ENCODE data around the gene WNT10A.

Gene WNT10A

GRCh38 chr2:218858671-218859555 is 21.7 kb upstream of the WNT10A start:
- no peak overlapping the region for H3K9ac ChIP-seq (ENCODE audit: low read length)
- H3K27me3 ChIP-seq (ENCODE audit: control insufficient read depth in 1 of 2, insufficient read depth in 2 of 2, low read length in 2 of 2): peaks cover 48 to 81% of the 10 kb centered on the region in 2 donors
- no peaks in the 10 kb centered on the region for H3K9me3 ChIP-seq (ENCODE audit: low read length)
- H3K27ac ChIP-seq (ENCODE audit: low read depth, low read length): no peak overlapping the region
- no peak overlapping the region for H3K4me3 ChIP-seq (ENCODE audit: low read depth in 1 of 2, low read length in 2 of 2)
- no peaks in the 10 kb centered on the region for H3K36me3 ChIP-seq (ENCODE audit: insufficient read depth, low read length)
- peaks cover 14% of the 10 kb centered on the region for H3K4me1 ChIP-seq (ENCODE audit: insufficient read depth, low read length)

DNA sequence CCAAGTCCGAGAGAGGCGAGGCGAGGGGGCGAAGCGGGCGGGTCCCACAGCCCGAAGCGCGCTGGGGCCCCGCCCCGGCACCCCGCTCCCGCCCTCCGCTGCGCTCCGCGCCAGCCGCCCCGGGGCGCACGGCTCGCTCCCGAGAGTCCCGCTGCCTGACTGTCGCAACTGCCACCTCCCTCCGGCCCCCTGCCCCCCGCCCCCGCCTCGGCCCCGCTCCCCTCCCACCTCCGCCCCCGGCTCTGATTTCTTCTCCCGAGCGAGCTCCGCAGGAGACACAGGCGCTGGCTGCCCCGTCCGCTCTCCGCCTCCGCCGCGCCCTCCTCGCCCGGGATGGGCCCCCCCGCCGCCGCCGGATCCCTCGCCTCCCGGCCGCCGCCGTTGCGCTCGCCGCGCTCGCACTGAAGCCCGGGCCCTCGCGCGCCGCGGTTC is 21.1 kb upstream of the WNT10A start, which contains the start of gene WNT6:
Gene WNT6 (plus strand): TSS at position 250 of the 432 bp plus-strand sequence. CDS start 233 bp downstream, outside the sequence.
- Histone ChIP-seq H3K36me3 (ENCODE audit: insufficient read depth, low read length) (no peaks in the 10 kb centered on the region), H3K27me3 (ENCODE audit: control insufficient read depth in 1 of 2, insufficient read depth in 2 of 2, low read length in 2 of 2) (peaks cover 50 to 81% of the 10 kb centered on the region in 2 donors), H3K4me3 (ENCODE audit: low read depth in 1 of 2, low read length in 2 of 2) (peak within 1 kb of the TSS in 1 of 2 donors; percentile 50), H3K27ac (ENCODE audit: low read depth, low read length) (no peak within 1 kb of the TSS), H3K9me3 (ENCODE audit: low read length) (no peaks in the 10 kb centered on the region), H3K4me1 (ENCODE audit: insufficient read depth, low read length) (peaks cover 14% of the 10 kb centered on the region), H3K9ac (ENCODE audit: low read length) (no peak within 1 kb of the TSS)

GRCh38 chr2:218859988-218860831 is 20.4 kb upstream of the WNT10A start:
- H3K27ac ChIP-seq (ENCODE audit: low read depth, low read length): no peak overlapping the region
- H3K9me3 ChIP-seq (ENCODE audit: low read length): no peaks in the 10 kb centered on the region
- peak overlapping the region in 1 of 2 donors; percentile 50 for H3K4me3 ChIP-seq (ENCODE audit: low read depth in 1 of 2, low read length in 2 of 2)
- H3K9ac ChIP-seq (ENCODE audit: low read length): no peak overlapping the region
- H3K27me3 ChIP-seq (ENCODE audit: control insufficient read depth in 1 of 2, insufficient read depth in 2 of 2, low read length in 2 of 2): peaks cover 50 to 83% of the 10 kb centered on the region in 2 donors
- peaks cover 14% of the 10 kb centered on the region for H3K4me1 ChIP-seq (ENCODE audit: insufficient read depth, low read length)
- no peaks in the 10 kb centered on the region for H3K36me3 ChIP-seq (ENCODE audit: insufficient read depth, low read length)

- H3K27me3 ChIP-seq (ENCODE audit: control insufficient read depth in 1 of 2, insufficient read depth in 2 of 2, low read length in 2 of 2): peaks cover 50 to 79% of the 10 kb centered on the region in 2 donors
- no peak overlapping the region for H3K27ac ChIP-seq (ENCODE audit: low read depth, low read length)
- no peak overlapping the region for H3K9ac ChIP-seq (ENCODE audit: low read length)
- H3K4me3 ChIP-seq (ENCODE audit: low read depth in 1 of 2, low read length in 2 of 2): no peak overlapping the region
- H3K4me1 ChIP-seq (ENCODE audit: insufficient read depth, low read length): peaks cover 14% of the 10 kb centered on the region
- H3K9me3 ChIP-seq (ENCODE audit: low read length): no peaks in the 10 kb centered on the region
- H3K36me3 ChIP-seq (ENCODE audit: insufficient read depth, low read length): no peaks in the 10 kb centered on the region
These were observed 19.7 kb upstream of the WNT10A start for GRCh38 chr2:218860950-218861381.

DNA sequence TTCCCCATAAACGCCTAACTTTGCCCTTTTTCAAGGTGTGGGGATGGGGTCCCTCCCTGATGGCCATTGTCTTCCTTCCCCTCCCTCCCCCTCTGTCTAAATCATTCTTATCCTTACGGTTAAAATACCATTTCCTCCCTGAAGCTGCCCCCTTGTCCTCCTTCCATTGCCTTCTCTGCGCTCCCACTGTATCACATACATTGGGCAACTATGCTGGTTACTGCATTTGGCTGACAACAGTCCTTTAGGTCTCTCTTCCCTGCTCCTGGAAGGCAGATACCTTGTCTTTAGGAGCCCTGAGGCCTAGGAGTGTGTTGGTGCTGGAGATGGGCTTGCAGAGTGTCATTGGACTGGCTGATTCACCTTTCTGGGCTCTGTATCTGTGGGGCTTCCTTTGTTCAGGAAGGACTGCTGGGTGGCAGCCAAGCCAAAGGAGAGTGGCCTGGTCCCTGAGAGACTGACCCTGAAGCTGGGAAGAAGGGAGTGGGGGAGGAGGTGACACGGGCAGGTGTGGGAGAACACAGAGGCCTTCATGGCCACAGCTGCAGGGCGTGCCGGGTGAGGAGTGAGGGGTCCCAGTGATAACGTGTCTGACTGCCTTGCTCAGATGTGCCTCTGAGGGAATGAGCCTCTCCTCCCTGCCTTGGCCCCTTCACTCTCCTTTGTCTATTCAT is 18.9 kb upstream of the WNT10A start:
- no peak overlapping the region for H3K27ac ChIP-seq (ENCODE audit: low read depth, low read length)
- H3K4me1 ChIP-seq (ENCODE audit: insufficient read depth, low read length): peaks cover 14% of the 10 kb centered on the region
- H3K27me3 ChIP-seq (ENCODE audit: control insufficient read depth in 1 of 2, insufficient read depth in 2 of 2, low read length in 2 of 2): peaks cover 50 to 71% of the 10 kb centered on the region in 2 donors
- no peak overlapping the region for H3K9ac ChIP-seq (ENCODE audit: low read length)
- no peak overlapping the region for H3K4me3 ChIP-seq (ENCODE audit: low read depth in 1 of 2, low read length in 2 of 2)
- no peaks in the 10 kb centered on the region for H3K36me3 ChIP-seq (ENCODE audit: insufficient read depth, low read length)
- H3K9me3 ChIP-seq (ENCODE audit: low read length): no peaks in the 10 kb centered on the region

GRCh38 chr2:218863021-218863520 is 17.6 kb upstream of the WNT10A start:
- no peak overlapping the region for H3K4me3 ChIP-seq (ENCODE audit: low read depth in 1 of 2, low read length in 2 of 2)
- H3K4me1 ChIP-seq (ENCODE audit: insufficient read depth, low read length): peaks cover 14% of the 10 kb centered on the region
- no peaks in the 10 kb centered on the region for H3K9me3 ChIP-seq (ENCODE audit: low read length)
- H3K36me3 ChIP-seq (ENCODE audit: insufficient read depth, low read length): no peaks in the 10 kb centered on the region
- no peak overlapping the region for H3K9ac ChIP-seq (ENCODE audit: low read length)
- peaks cover 42 to 72% of the 10 kb centered on the region in 2 donors for H3K27me3 ChIP-seq (ENCODE audit: control insufficient read depth in 1 of 2, insufficient read depth in 2 of 2, low read length in 2 of 2)
- no peak overlapping the region for H3K27ac ChIP-seq (ENCODE audit: low read depth, low read length)

DNA sequence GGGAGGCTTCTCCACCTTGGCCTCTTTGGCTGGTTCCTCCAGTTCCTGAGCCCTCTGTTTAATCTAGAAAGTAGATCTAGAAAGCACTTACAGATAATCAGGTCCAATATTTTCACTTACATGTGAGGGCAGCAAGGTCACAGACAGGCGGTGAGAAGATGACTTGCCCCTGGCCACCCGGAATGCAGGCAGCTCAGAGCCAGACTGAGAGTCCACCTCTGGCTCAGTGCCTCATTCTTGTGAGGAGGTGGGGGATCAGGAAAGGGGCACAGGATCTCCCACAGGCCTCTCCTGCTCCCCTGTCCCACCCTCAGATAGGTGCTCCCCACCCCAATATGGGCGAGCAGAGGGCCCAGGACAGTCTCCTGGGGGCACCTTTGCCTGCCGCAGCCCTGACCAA is 15.3 kb upstream of the WNT10A start:
- no peak overlapping the region for H3K4me3 ChIP-seq (ENCODE audit: low read depth in 1 of 2, low read length in 2 of 2)
- H3K9ac ChIP-seq (ENCODE audit: low read length): no peak overlapping the region
- peaks cover 9% of the 10 kb centered on the region for H3K4me1 ChIP-seq (ENCODE audit: insufficient read depth, low read length)
- H3K9me3 ChIP-seq (ENCODE audit: low read length): no peaks in the 10 kb centered on the region
- H3K27ac ChIP-seq (ENCODE audit: low read depth, low read length): no peak overlapping the region
- H3K27me3 ChIP-seq (ENCODE audit: control insufficient read depth in 1 of 2, insufficient read depth in 2 of 2, low read length in 2 of 2): peaks cover 31 to 67% of the 10 kb centered on the region in 2 donors
- no peaks in the 10 kb centered on the region for H3K36me3 ChIP-seq (ENCODE audit: insufficient read depth, low read length)

- no peak overlapping the region for H3K27ac ChIP-seq (ENCODE audit: low read depth, low read length)
- H3K4me1 ChIP-seq (ENCODE audit: insufficient read depth, low read length): peaks cover 5% of the 10 kb centered on the region
- H3K36me3 ChIP-seq (ENCODE audit: insufficient read depth, low read length): no peaks in the 10 kb centered on the region
- no peaks in the 10 kb centered on the region for H3K9me3 ChIP-seq (ENCODE audit: low read length)
- no peak overlapping the region for H3K4me3 ChIP-seq (ENCODE audit: low read depth in 1 of 2, low read length in 2 of 2)
- no peak overlapping the region for H3K9ac ChIP-seq (ENCODE audit: low read length)
- H3K27me3 ChIP-seq (ENCODE audit: control insufficient read depth in 1 of 2, insufficient read depth in 2 of 2, low read length in 2 of 2): peaks cover 27 to 66% of the 10 kb centered on the region in 2 donors
These were observed 14.7 kb upstream of the WNT10A start for GRCh38 chr2:218865999-218866398.

GRCh38 chr2:218867900-218868299 is 12.8 kb upstream of the WNT10A start:
- no peaks in the 10 kb centered on the region for H3K9me3 ChIP-seq (ENCODE audit: low read length)
- H3K4me1 ChIP-seq (ENCODE audit: insufficient read depth, low read length): no peaks in the 10 kb centered on the region
- no peak overlapping the region for H3K4me3 ChIP-seq (ENCODE audit: low read depth in 1 of 2, low read length in 2 of 2)
- no peaks in the 10 kb centered on the region for H3K36me3 ChIP-seq (ENCODE audit: insufficient read depth, low read length)
- peaks cover 22 to 66% of the 10 kb centered on the region in 2 donors for H3K27me3 ChIP-seq (ENCODE audit: control insufficient read depth in 1 of 2, insufficient read depth in 2 of 2, low read length in 2 of 2)
- no peak overlapping the region for H3K9ac ChIP-seq (ENCODE audit: low read length)
- no peak overlapping the region for H3K27ac ChIP-seq (ENCODE audit: low read depth, low read length)

DNA sequence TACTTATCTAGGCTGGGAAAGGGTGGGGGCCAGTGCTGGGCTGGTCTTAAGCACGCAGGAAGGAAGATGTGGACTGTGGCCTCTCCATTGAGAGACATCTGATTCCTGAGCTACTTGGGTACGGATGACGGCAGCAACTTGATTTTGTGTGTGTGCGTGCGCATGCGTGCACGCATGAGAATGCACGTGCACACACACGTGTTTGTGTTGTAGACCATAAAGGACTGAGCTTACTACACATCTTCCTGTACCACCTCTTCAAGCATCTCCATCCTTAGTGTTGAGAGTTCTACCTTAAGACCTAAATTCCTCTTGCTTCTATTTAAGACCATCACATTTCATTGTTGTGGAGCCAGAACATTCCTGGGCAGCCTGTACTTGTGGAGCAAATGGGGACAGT is 11.6 kb upstream of the WNT10A start:
- no peaks in the 10 kb centered on the region for H3K9me3 ChIP-seq (ENCODE audit: low read length)
- H3K9ac ChIP-seq (ENCODE audit: low read length): no peak overlapping the region
- no peak overlapping the region for H3K27ac ChIP-seq (ENCODE audit: low read depth, low read length)
- no peaks in the 10 kb centered on the region for H3K4me1 ChIP-seq (ENCODE audit: insufficient read depth, low read length)
- peaks cover 13 to 70% of the 10 kb centered on the region in 2 donors for H3K27me3 ChIP-seq (ENCODE audit: control insufficient read depth in 1 of 2, insufficient read depth in 2 of 2, low read length in 2 of 2)
- no peaks in the 10 kb centered on the region for H3K36me3 ChIP-seq (ENCODE audit: insufficient read depth, low read length)
- H3K4me3 ChIP-seq (ENCODE audit: low read depth in 1 of 2, low read length in 2 of 2): no peak overlapping the region

- H3K27me3 ChIP-seq (ENCODE audit: control insufficient read depth in 1 of 2, insufficient read depth in 2 of 2, low read length in 2 of 2): peaks cover 20 to 71% of the 10 kb centered on the region in 2 donors
- no peak overlapping the region for H3K27ac ChIP-seq (ENCODE audit: low read depth, low read length)
- no peak overlapping the region for H3K9ac ChIP-seq (ENCODE audit: low read length)
- peak overlapping the region in 1 of 2 donors; percentile 21 for H3K4me3 ChIP-seq (ENCODE audit: low read depth in 1 of 2, low read length in 2 of 2)
- no peaks in the 10 kb centered on the region for H3K4me1 ChIP-seq (ENCODE audit: insufficient read depth, low read length)
- no peaks in the 10 kb centered on the region for H3K9me3 ChIP-seq (ENCODE audit: low read length)
- no peaks in the 10 kb centered on the region for H3K36me3 ChIP-seq (ENCODE audit: insufficient read depth, low read length)
These were observed 9.7 kb upstream of the WNT10A start for GRCh38 chr2:218870984-218871344.
